Head of caudate nucleus (tissue), 42 donors: ENCODE measurements around the gene AGK.
A peak's percentile ranks its signal among the peaks of the same experiment; 100 is the strongest.
"Not testable (repeated sequence)": the region's sequence is repeated elsewhere in the genome, so short reads cannot be mapped to it uniquely, and the experiment has no call there.

Source experiments
- DNase-seq, 42 donors: peaks; one replicate each; pipeline versions ENCODE4 v3.0.0 to v3.0.0-alpha.2; 2020 to 2021; ENCODE audit warnings: mixed read lengths in 7 of 42
- intact Hi-C: fragments of 100-400 bp; cut with DNase I; formaldehyde crosslinking; loops from one replicate; pipeline ENCODE4 v1.15.0; 2022

Gene AGK

GRCh38 chr7:141549582-141549981 is 1.6 kb upstream of the AGK start:
- no peak for DNase-seq
- intact Hi-C loops: no loop called here

- peak in 32 of 42 donors; percentile 2 to 54 (median 17) for DNase-seq
- intact Hi-C loops: loop anchor here (10.0 kb wide), 1 partner anchor 94 kb away; no protein-coding TSS in a partner anchor
Measured at GRCh38 chr7:141550386-141551093, 670 bp upstream of the AGK start.

GRCh38 chr7:141551782-141552181 is 572 bp downstream of the AGK start:
- intact Hi-C loops: loop anchor here (10.0 kb wide), 1 partner anchor 93 kb away; no protein-coding TSS in a partner anchor

GRCh38 chr7:141557360-141557759 is 6.2 kb downstream of the AGK start:
- DNase-seq: no peak
- intact Hi-C loops: loop anchor here (10.0 kb wide), 1 partner anchor 87 kb away; no protein-coding TSS in a partner anchor

More at GRCh38 chr7:141551782-141552181, 572 bp downstream of the AGK start:
- no peak for DNase-seq

- intact Hi-C loops: loop anchor here (10.0 kb wide), 1 partner anchor 87 kb away; no protein-coding TSS in a partner anchor
- DNase-seq: not testable (repeated sequence)
Measured at GRCh38 chr7:141557831-141558531, 6.8 kb downstream of the AGK start.

GRCh38 chr7:141558544-141559183 is 7.5 kb downstream of the AGK start:
- DNase-seq: no peak
- intact Hi-C loops: loop anchor here (10.0 kb wide), 1 partner anchor 86 kb away; no protein-coding TSS in a partner anchor

- no peak for DNase-seq
- intact Hi-C loops: loop anchor here (10.0 kb wide), 1 partner anchor 85 kb away; no protein-coding TSS in a partner anchor
Measured at GRCh38 chr7:141559961-141560360, 8.8 kb downstream of the AGK start.

GRCh38 chr7:141562036-141562435 is 10.8 kb downstream of the AGK start:
- intact Hi-C loops: no loop called here
- DNase-seq: no peak

- DNase-seq: no peak
- intact Hi-C loops: no loop called here
Measured at GRCh38 chr7:141562543-141562942, 11.3 kb downstream of the AGK start.

- intact Hi-C loops: no loop called here
- no peak for DNase-seq
Measured at GRCh38 chr7:141562972-141563371, 11.8 kb downstream of the AGK start.

GRCh38 chr7:141563956-141564623 is 12.9 kb downstream of the AGK start:
- intact Hi-C loops: no loop called here
- DNase-seq: no peak

GRCh38 chr7:141567432-141567831 is 16.2 kb downstream of the AGK start:
- intact Hi-C loops: no loop called here
- no peak for DNase-seq

GRCh38 chr7:141568227-141568626 is 17.0 kb downstream of the AGK start:
- peak in 3 of 42 donors; percentile 4 to 15 (median 5) for DNase-seq
- intact Hi-C loops: no loop called here

- DNase-seq: no peak
- intact Hi-C loops: no loop called here
Measured at GRCh38 chr7:141571059-141571458, 19.8 kb downstream of the AGK start.

GRCh38 chr7:141572175-141572574 is 21.0 kb downstream of the AGK start:
- intact Hi-C loops: no loop called here
- no peak for DNase-seq

- no peak for DNase-seq
- intact Hi-C loops: no loop called here
Measured at GRCh38 chr7:141573511-141573910, 22.3 kb downstream of the AGK start.

GRCh38 chr7:141575164-141575563 is 24.0 kb downstream of the AGK start:
- no peak for DNase-seq
- intact Hi-C loops: no loop called here

- intact Hi-C loops: no loop called here
- DNase-seq: no peak
Measured at GRCh38 chr7:141575654-141576448, 24.6 kb downstream of the AGK start.
